Ovary (tissue), 9 donors: ENCODE data around the gene MRFAP1L1. TPM values are rescaled to one million over a fixed set of nuclear protein-coding genes. Genes with fewer than 3 reads are reported as not detected.

Experiments used
- DNase-seq, 5 donors: peaks; one replicate each; pipeline ENCODE4 v3.0.0-alpha.2; 2019 to 2020
- H3K27ac ChIP-seq, 2 donors: fragments of 200-600 bp; one replicate each; pipeline versions ENCODE4 v1.5.1 to v1.8.0; 2019 to 2022
- H3K27me3 ChIP-seq: fragments of 200-600 bp; one replicate; pipeline ENCODE4 v1.8.0; 2022
- H3K36me3 ChIP-seq: fragments of 200-600 bp; sonication (generic); one replicate; pipeline ENCODE4 v1.5.1; 2019
- H3K4me1 ChIP-seq: one replicate; pipeline ENCODE4 v1.8.1; 2013; ENCODE audit warnings: mild to moderate bottlenecking, moderate library complexity; ENCODE audit not compliant: insufficient read depth
- H3K4me3 ChIP-seq: fragments of 200-600 bp; sonication (generic); one replicate; pipeline ENCODE4 v1.5.1; 2017
- H3K9me3 ChIP-seq, 2 donors: fragments of 200-600 bp in 1 of 2; sonication (generic) in 1 of 2; one replicate each; pipeline versions ENCODE4 v1.5.1 to v1.8.1; 2013 to 2019; ENCODE audit warnings: mild to moderate bottlenecking in 1 of 2, moderate library complexity in 1 of 2
- CTCF ChIP-seq, 3 donors: fragments of 450-650 bp in 2 of 3; fragments of 200-600 bp in 1 of 3; IDR thresholded peaks; one replicate each; pipeline versions ENCODE4 v1.5.1 to v1.8.0; 2016 to 2022; ENCODE audit warnings: antibody characterized with exemption in 3 of 3, mild to moderate bottlenecking in 1 of 3
- EP300 ChIP-seq: sonication (generic); formaldehyde crosslinking; IDR thresholded peaks from one replicate; pipeline ENCODE4 v1.6.1; 2017; ENCODE audit warnings: antibody characterized with exemption
- POLR2A ChIP-seq: fragments of 450-650 bp; IDR thresholded peaks from one replicate; pipeline ENCODE4 v1.6.1; 2017; ENCODE audit warnings: antibody characterized with exemption, mild to moderate bottlenecking, moderate library complexity
- WGBS, 3 donors: extraction: QIAGEN DNeasy Blood & Tissue Kit in 1 of 3; methylation state at CpG; one replicate each; pipeline versions ENCODE4 v1.1.5 to v1.1.7; 2013 to 2017; 5-methylcytosine and 5-hydroxymethylcytosine counted together
- intact Hi-C, 4 donors: fragments of 100-400 bp; cut with DNase I; formaldehyde crosslinking; loops; one replicate each; pipeline versions ENCODE4 v1.11.0 to v1.15.1; 2022 to 2023
- polyA plus RNA-seq, 2 donors: library from polyadenylated mRNA; stranded (reverse); fragments of 200-250 nt in 1 of 2; fragments of 350-450 nt in 1 of 2; fragmentation: Illumina TruSeq in 1 of 2; extraction: RNeasy Lipid Tissue Mini Kit (QIAGEN cat#74804) in 1 of 2; gene quantifications; one replicate each; pipeline ENCODE4 v1.2.3, GENCODE V29; 2013 to 2014
- total RNA-seq, 7 donors: library from RNA; depleted of rRNA in 2 of 7; stranded (reverse); fragments of >200 nt in 2 of 7; fragmentation: NEBNext Ultra II Directional in 3 of 7; extraction: Animal tissue kit (Norgen Biotek cat#: 25700) in 3 of 7; gene quantifications; one replicate each; pipeline versions ENCODE4 v1.1.0 to v1.2.4, GENCODE V29; 2016 to 2023
- donor health status: DM: no; HTN: no; CAD: no; lungs with moderate emphysema.
- donor health status: DM: no; HTN: no; CAD: no.
- donor health status: Bipolar disorder and iron deficiency.
- donor health status: DM: yes; HTN: yes; CAD: no.
- donor health status: DM: no; HTN: no; CAD: no.
- donor health status: DM: yes; HTN: yes; CAD: no.

MRFAP1L1 gene
- total and polyA plus RNA-seq, 9 donors, result 59.3 to 80.6 (median 65.3) TPM

- Histone ChIP-seq H3K4me3 (no peak overlapping the region), H3K9me3 (no peaks in the 10 kb centered on the region), H3K4me1 (peaks cover 19% of the 10 kb centered on the region), H3K27ac (no peak overlapping the region), H3K27me3 (no peaks in the 10 kb centered on the region), H3K36me3 (no peaks in the 10 kb centered on the region)
- intact Hi-C loops, result no loop called here
- WGBS, 3 donors, result 96 to 97% (median 97%) methylated on average over 19 of the region's 19 CpGs
- TF ChIP-seq EP300 (no peak), CTCF (IDR thresholded peaks at IDR 0.05) (no peak), POLR2A (no peak)
- no peak for DNase-seq
These were observed 37.5 kb downstream of the MRFAP1L1 start for GRCh38 chr4:6672131-6672530.

GRCh38 chr4:6671648-6672047 is 38.0 kb downstream of the MRFAP1L1 start:
- Histone ChIP-seq H3K27ac (no peak overlapping the region), H3K4me1 (peaks cover 16% of the 10 kb centered on the region), H3K9me3 (no peaks in the 10 kb centered on the region), H3K27me3 (no peaks in the 10 kb centered on the region), H3K36me3 (no peaks in the 10 kb centered on the region), H3K4me3 (no peak overlapping the region)
- no peak for DNase-seq
- TF ChIP-seq EP300 (no peak), CTCF (IDR thresholded peaks at IDR 0.05) (no peak), POLR2A (no peak)
- intact Hi-C loops, result no loop called here
- 83 to 93% (median 90%) methylated on average over 1 of the region's 1 CpG for WGBS, 3 donors

GRCh38 chr4:6668391-6668790 is 41.3 kb downstream of the MRFAP1L1 start:
- Histone ChIP-seq H3K4me1 (peaks cover 7% of the 10 kb centered on the region), H3K9me3 (no peaks in the 10 kb centered on the region), H3K27ac (no peak overlapping the region), H3K27me3 (no peaks in the 10 kb centered on the region), H3K4me3 (no peak overlapping the region), H3K36me3 (no peaks in the 10 kb centered on the region)
- TF ChIP-seq POLR2A (no peak), EP300 (no peak), CTCF (IDR thresholded peaks at IDR 0.05) (no peak)
- WGBS, 3 donors, result 84 to 91% (median 84%) methylated on average over 11 of the region's 11 CpGs
- intact Hi-C loops, result no loop called here
- DNase-seq, result no peak

- Histone ChIP-seq H3K27ac (no peak overlapping the region), H3K36me3 (no peaks in the 10 kb centered on the region), H3K27me3 (no peaks in the 10 kb centered on the region), H3K4me1 (peaks cover 4% of the 10 kb centered on the region), H3K9me3 (no peaks in the 10 kb centered on the region), H3K4me3 (no peak overlapping the region)
- no peak for DNase-seq
- intact Hi-C loops, result no loop called here
- WGBS, 3 donors, result 91 to 95% (median 94%) methylated on average over 9 of the region's 9 CpGs
- TF ChIP-seq CTCF (IDR thresholded peaks at IDR 0.05) (no peak), EP300 (no peak), POLR2A (no peak)
These were observed 44.4 kb downstream of the MRFAP1L1 start for GRCh38 chr4:6665320-6665654.
